MG63 (cell line): ENCODE data around the gene TRIM8. TPM values are rescaled to one million over a fixed set of nuclear protein-coding genes. Genes with fewer than 3 reads are reported as not detected.
"Not testable (repeated sequence)": the region's sequence is repeated elsewhere in the genome, so short reads cannot be mapped to it uniquely, and the experiment has no call there.

Experiments used
- DNase-seq: peaks from one replicate; pipeline ENCODE4 v3.0.0-alpha.2; 2020
- H3K27me3 ChIP-seq: fragments of 250-450 bp; sonication (Bioruptor Pico); 2 replicates; pipeline ENCODE4 v1.5.1; 2020; ENCODE audit warnings: mild to moderate bottlenecking, moderate library complexity
- H3K36me3 ChIP-seq: fragments of 250-450 bp; sonication (Bioruptor Pico); 2 replicates; pipeline ENCODE4 v1.5.1; 2020; ENCODE audit warnings: mild to moderate bottlenecking, moderate library complexity
- H3K4me3 ChIP-seq: fragments of 250-450 bp; sonication (Bioruptor Pico); 2 replicates; pipeline ENCODE4 v1.5.1; 2020; ENCODE audit warnings: mild to moderate bottlenecking, moderate library complexity
- H3K9me3 ChIP-seq: fragments of 250-450 bp; sonication (Bioruptor Pico); 2 replicates; pipeline ENCODE4 v1.5.1; 2020; ENCODE audit warnings: mild to moderate bottlenecking, moderate library complexity
- total RNA-seq: library from RNA; depleted of rRNA; stranded (reverse); fragments of >200 nt; shearing (Covaris generic); gene quantifications from 2 replicates; pipeline ENCODE4 v1.2.3, GENCODE V29; 2014; ENCODE audit warnings: low replicate concordance; rRNA removed

The TRIM8 gene
- total RNA-seq, 1 experiment from 2014 or later = 40.9 TPM

- Histone ChIP-seq H3K4me3 (no peak overlapping the region), H3K9me3 (no peaks in the 10 kb centered on the region), H3K27me3 (no peaks in the 10 kb centered on the region), H3K36me3 (no peaks in the 10 kb centered on the region; the same call in 1 of the 2 replicates)
- peak; percentile 29 for DNase-seq
Observed at GRCh38 chr10:102691285-102692066, 47.2 kb downstream of the TRIM8 start.

- not testable (repeated sequence) for H3K9me3 ChIP-seq, H3K36me3 ChIP-seq, DNase-seq, H3K27me3 ChIP-seq, H3K4me3 ChIP-seq
Observed at GRCh38 chr10:102695401-102695800, 51.1 kb downstream of the TRIM8 start.

GRCh38 chr10:102696736-102697135 lies 52.5 kb downstream of the TRIM8 start:
- Histone ChIP-seq H3K27me3 (no peaks in the 10 kb centered on the region), H3K4me3 (no peak overlapping the region), H3K36me3 (no peaks in the 10 kb centered on the region; the same call in 1 of the 2 replicates), H3K9me3 (no peaks in the 10 kb centered on the region)
- no peak for DNase-seq

GRCh38 chr10:102698894-102699293 lies 54.6 kb downstream of the TRIM8 start:
- H3K27me3 ChIP-seq = no peaks in the 10 kb centered on the region
- no peak overlapping the region for H3K4me3 ChIP-seq
- H3K36me3 ChIP-seq = no peaks in the 10 kb centered on the region; the same call in 1 of the 2 replicates
- DNase-seq = no peak
- no peaks in the 10 kb centered on the region for H3K9me3 ChIP-seq

GRCh38 chr10:102701272-102701671 lies 57.0 kb downstream of the TRIM8 start:
- H3K9me3 ChIP-seq = no peaks in the 10 kb centered on the region
- no peak for DNase-seq
- no peaks in the 10 kb centered on the region for H3K36me3 ChIP-seq
- H3K27me3 ChIP-seq = no peaks in the 10 kb centered on the region
- no peak overlapping the region for H3K4me3 ChIP-seq

GRCh38 chr10:102701796-102702195 lies 57.5 kb downstream of the TRIM8 start:
- no peak overlapping the region for H3K4me3 ChIP-seq
- no peaks in the 10 kb centered on the region for H3K27me3 ChIP-seq
- no peaks in the 10 kb centered on the region for H3K9me3 ChIP-seq
- DNase-seq = no peak
- no peaks in the 10 kb centered on the region for H3K36me3 ChIP-seq

GRCh38 chr10:102702742-102703141 lies 58.5 kb downstream of the TRIM8 start:
- Histone ChIP-seq H3K4me3 (no peak overlapping the region), H3K9me3 (no peaks in the 10 kb centered on the region), H3K36me3 (no peaks in the 10 kb centered on the region), H3K27me3 (no peaks in the 10 kb centered on the region)
- DNase-seq = no peak

- Histone ChIP-seq H3K4me3 (no peak overlapping the region), H3K9me3 (no peaks in the 10 kb centered on the region), H3K36me3 (no peaks in the 10 kb centered on the region), H3K27me3 (no peaks in the 10 kb centered on the region)
- DNase-seq = no peak
Observed at GRCh38 chr10:102704915-102705314, 60.6 kb downstream of the TRIM8 start.

- no peaks in the 10 kb centered on the region for H3K27me3 ChIP-seq
- H3K36me3 ChIP-seq = no peaks in the 10 kb centered on the region
- no peaks in the 10 kb centered on the region for H3K9me3 ChIP-seq
- H3K4me3 ChIP-seq = no peak overlapping the region
- no peak for DNase-seq
Observed at GRCh38 chr10:102705531-102705930, 61.3 kb downstream of the TRIM8 start.

Other genes with a start within 250 kb of the TRIM8 start
- gene NFKB2, start 248.8 kb upstream of the TRIM8 start, total RNA-seq = 15.8 and 22.7 TPM in 2 replicates
- not detected in 2 replicates for gene PSD, start 225.7 kb upstream of the TRIM8 start, total RNA-seq
- gene FBXL15, start 223.6 kb upstream of the TRIM8 start, total RNA-seq = 10.7 and 11.2 TPM in 2 replicates
- 92.1 and 151 TPM in 2 replicates for gene CUEDC2, start 211.9 kb upstream of the TRIM8 start, total RNA-seq
- not detected in 2 replicates for gene C10orf95, start 192.9 kb upstream of the TRIM8 start, total RNA-seq
- 77.7 and 178 TPM in 2 replicates for gene ACTR1A, start 141.8 kb upstream of the TRIM8 start, total RNA-seq
- 2.0 and 9.4 TPM in 2 replicates for gene SUFU, start 140.5 kb upstream of the TRIM8 start, total RNA-seq
- gene ARL3, start 69.9 kb downstream of the TRIM8 start, total RNA-seq = 2.3 and 6.6 TPM in 2 replicates
- gene SFXN2, start 70.2 kb downstream of the TRIM8 start, total RNA-seq = 0.96 and 6.7 TPM in 2 replicates
- 8.3 and 10.9 TPM in 2 replicates for gene WBP1L, start 99.5 kb downstream of the TRIM8 start, total RNA-seq
- not detected in 2 replicates for gene CYP17A1, start 192.9 kb downstream of the TRIM8 start, total RNA-seq
- gene BORCS7, start 209.8 kb downstream of the TRIM8 start, total RNA-seq = 26.3 and 43.9 TPM in 2 replicates
- gene AS3MT, start 225.0 kb downstream of the TRIM8 start, total RNA-seq = 0.17 and 1.7 TPM in 2 replicates